GM10248 (cell line): ENCODE measurements around the gene MTSS2.

Source experiments
- CTCF ChIA-PET: fragments of 300-600 bp; sonication (Branson Sonifier 250); formaldehyde crosslinking; extraction: SDS; loops from one replicate; lab custom pipeline; 2021; ENCODE audit warnings: antibody characterized with exemption; lab: Yijun Ruan, JAX
- POLR2A ChIA-PET: fragments of 350-650 bp; sonication (Branson Sonifier 250); formaldehyde crosslinking; extraction: SDS; loops from one replicate; lab custom pipeline; 2020; ENCODE audit warnings: antibody characterized with exemption; lab: Yijun Ruan, JAX
- DNase-seq: peaks from one replicate; pipeline ENCODE4 v3.0.0; 2012; ENCODE audit errors: extremely low spot score
- TF ChIP-seq, protein P1 (sequence below): IDR thresholded peaks from 2 replicates; pipeline ENCODE4 v1.5.1; 2012; ENCODE audit warnings: mild to moderate bottlenecking, low read depth; ENCODE audit errors: extremely low read depth, missing control alignments, control extremely low read depth

Gene MTSS2

DNA sequence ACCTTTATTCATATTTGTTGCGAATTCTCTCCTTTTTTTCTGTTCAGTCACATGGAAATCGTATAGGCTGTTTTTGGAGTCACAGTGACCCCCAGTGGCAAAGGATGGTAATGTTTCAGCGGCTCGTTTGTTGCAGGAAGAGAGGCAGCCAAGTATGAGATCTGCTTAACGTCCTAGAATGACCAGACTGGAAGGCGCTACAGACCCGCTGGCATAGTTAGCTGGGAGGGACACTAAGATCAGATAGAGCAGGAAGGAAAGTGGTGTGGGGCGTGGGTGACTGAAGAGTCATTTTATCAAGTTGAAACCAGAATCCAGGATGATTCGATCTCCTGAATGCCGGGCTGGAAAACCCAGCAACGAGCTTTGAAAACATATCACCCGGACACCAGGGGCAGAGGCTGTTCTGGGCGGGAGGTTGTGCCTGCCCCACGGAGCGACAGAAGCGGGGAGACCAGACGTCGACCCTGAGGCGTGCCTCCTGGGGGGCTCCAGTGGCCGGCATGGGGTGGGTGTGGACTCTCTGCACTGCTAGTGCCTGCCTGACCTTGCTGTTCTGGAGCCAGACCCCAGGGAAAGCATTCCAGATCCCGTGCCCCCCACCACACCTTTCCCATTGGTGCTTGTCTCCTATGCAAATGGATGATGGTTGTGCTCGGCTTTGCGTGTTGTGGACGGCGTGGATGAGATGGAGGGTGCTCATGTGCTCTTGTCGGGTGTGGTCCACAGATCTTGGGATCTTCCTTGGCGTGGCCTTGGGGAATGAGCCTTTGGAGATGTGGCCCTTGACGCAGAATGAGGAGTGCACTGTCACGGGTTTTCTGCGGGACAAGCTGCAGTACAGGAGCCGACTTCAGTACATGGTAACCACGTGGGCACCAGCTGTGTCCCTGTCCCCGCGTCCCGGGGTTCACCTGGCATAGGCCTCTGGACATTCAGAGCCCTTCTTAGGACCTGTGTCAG, 31.8 kb downstream of the MTSS2 start:
- TF ChIP-seq, protein P1, sequence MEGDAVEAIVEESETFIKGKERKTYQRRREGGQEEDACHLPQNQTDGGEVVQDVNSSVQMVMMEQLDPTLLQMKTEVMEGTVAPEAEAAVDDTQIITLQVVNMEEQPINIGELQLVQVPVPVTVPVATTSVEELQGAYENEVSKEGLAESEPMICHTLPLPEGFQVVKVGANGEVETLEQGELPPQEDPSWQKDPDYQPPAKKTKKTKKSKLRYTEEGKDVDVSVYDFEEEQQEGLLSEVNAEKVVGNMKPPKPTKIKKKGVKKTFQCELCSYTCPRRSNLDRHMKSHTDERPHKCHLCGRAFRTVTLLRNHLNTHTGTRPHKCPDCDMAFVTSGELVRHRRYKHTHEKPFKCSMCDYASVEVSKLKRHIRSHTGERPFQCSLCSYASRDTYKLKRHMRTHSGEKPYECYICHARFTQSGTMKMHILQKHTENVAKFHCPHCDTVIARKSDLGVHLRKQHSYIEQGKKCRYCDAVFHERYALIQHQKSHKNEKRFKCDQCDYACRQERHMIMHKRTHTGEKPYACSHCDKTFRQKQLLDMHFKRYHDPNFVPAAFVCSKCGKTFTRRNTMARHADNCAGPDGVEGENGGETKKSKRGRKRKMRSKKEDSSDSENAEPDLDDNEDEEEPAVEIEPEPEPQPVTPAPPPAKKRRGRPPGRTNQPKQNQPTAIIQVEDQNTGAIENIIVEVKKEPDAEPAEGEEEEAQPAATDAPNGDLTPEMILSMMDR, result peak; percentile 84
- peak; percentile 79 for DNase-seq
- CTCF ChIA-PET, result interaction anchor here (0.7 to 4.5 kb wide), 30 partner anchors 8 to 945 kb away, joined by 3 to 32 read pairs (median 4); partner anchors contain the start of genes AARS1, DDX19A and DDX19B
- POLR2A ChIA-PET, result no interaction called here

DNA sequence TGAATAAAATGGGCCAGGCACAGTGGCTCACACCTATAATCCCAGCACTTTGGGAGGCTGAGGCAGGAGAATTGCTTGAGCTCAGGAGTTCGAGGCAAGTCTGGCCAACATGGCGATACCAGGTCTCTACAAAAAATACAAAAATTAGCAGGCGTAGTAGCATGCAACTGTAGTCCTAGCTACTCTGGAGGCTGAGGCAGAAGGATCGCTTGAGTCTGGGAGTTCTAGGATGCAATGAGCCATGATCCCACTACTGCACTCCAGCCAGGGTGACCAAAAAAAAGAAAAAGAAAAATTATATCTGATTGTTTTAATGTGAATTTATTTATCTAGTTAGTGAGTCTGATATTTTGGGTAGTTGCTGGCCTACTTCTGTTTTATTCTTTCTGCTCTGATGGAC, 32.4 kb downstream of the MTSS2 start:
- TF ChIP-seq, protein P1, result no peak
- POLR2A ChIA-PET, result interaction anchor here (0.6 kb wide), 1 partner anchor 132 kb away, joined by 5 read pairs; no protein-coding TSS in a partner anchor

DNA sequence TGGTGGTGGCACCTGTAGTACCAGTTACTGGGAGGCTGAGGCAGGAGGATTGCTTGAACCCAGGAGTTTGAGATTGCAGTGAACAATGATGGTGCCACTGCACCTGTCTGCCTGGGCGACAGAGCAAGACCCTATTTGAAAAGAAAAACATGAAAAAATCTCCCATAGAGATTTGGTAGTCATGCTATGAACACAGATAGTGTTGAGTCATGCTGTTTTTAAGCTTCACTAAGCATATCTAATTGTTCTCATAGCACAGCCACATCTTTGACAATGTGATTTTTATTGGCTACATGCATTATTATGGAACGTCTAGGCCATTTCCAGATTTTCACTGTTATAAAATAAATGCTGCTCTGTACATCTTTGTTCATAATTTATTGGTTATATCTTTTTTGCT, 33.5 kb downstream of the MTSS2 start:
- no peak for DNase-seq
- POLR2A ChIA-PET, result no interaction called here
- CTCF ChIA-PET, result interaction anchor here (1.1 to 4.5 kb wide), 10 partner anchors 8 to 500 kb away, joined by 3 to 32 read pairs (median 6); partner anchors contain the start of gene DDX19B
- TF ChIP-seq, protein P1, result no peak

More for the DNA sequence above, 32.4 kb downstream of the MTSS2 start:
- no peak for DNase-seq
- CTCF ChIA-PET, result interaction anchor here (0.7 to 4.5 kb wide), 28 partner anchors 9 to 501 kb away, joined by 3 to 32 read pairs (median 4); partner anchors contain the start of gene DDX19B

DNA sequence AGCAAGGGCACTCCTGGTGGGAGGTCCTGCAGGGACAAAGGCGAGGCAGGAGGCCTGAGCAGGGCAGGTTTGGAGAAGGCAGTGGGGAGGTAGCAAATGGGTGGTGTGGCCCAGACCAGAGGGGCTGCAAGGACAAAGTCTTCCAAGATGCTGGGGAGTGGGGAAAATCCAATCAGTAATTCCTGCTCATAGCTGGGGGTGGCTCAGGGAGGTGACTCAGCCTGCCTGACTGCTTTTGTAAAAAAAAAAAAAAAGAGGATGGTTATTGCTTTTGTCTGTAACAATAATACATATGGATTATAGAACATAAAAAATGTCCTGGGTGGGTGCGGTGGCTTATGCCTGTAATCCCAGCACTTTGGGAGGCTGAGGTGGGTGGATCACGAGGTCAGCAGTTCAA, 34.3 kb downstream of the MTSS2 start:
- TF ChIP-seq, protein P1, result no peak
- DNase-seq, result no peak
- ChIA-PET POLR2A (no interaction called here), CTCF (interaction anchor here (1.4 to 4.5 kb wide), 3 partner anchors 8 to 320 kb away, joined by 5 to 32 read pairs (median 7); no protein-coding TSS in a partner anchor)

DNA sequence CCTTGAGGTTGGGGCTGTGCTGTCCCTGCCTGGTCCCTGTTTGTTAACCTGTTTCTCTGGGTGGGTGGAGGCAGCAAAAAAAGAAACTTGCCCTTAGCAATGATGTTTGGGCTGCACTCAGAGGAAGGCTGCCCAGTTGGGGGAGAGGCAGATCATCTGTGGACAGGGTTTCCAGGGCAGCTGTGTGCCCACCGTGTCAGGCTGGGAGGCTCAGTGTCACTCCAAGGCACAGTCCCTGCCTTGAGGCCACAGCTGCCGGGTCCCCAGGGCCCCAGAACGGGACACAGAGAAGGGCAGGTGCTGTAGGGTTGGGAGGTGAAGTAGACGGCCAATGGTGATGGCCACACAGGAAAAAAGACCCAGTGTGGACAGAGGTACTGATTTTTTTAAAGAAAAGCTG, 35.6 kb downstream of the MTSS2 start:
- CTCF ChIA-PET, result interaction anchor here (1.1 kb wide), 1 partner anchor 270 kb away, joined by 3 read pairs; no protein-coding TSS in a partner anchor

DNA sequence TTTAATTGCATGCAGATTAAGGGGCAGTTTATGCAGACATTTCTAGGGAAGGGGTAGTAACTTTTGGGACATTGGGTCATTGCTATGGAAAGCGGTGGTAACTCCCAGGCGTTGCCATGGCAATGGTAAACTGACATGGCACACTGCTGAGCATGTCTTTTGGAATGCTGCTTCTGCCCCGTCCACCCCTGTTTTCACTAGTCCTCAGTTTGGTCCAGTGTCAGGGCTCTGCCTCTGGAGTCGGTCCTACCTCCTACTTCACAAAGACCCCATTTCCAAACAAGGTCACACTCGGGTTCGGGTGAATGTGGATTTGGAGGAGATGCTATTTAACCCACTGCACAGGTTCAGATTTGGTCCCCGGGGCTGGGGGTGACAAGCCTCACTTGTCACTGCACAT, 36.6 kb downstream of the MTSS2 start:
- ChIA-PET POLR2A (no interaction called here), CTCF (interaction anchor here (1.3 kb wide), 1 partner anchor 14 kb away, joined by 3 read pairs; no protein-coding TSS in a partner anchor)
- TF ChIP-seq, protein P1, result no peak
- DNase-seq, result no peak

More for the DNA sequence above, 35.6 kb downstream of the MTSS2 start:
- TF ChIP-seq, protein P1, result no peak
- POLR2A ChIA-PET, result no interaction called here
- no peak for DNase-seq
